ENCODE measurements around the gene GGACT. TPM values are rescaled to one million over a fixed set of nuclear protein-coding genes. Genes with fewer than 3 reads are reported as not detected.

The GGACT gene
- total RNA-seq, 2 experiments from 2014 or later, result 3.1 to 3.5 TPM

GRCh38 chr13:100535426-100536135 is 53.0 kb downstream of the GGACT start:
- ATAC-seq (no peak), DNase-seq (no peak)
- Mint-ChIP-seq H3K27ac (no peak overlapping the region), H3K4me3 (no peak overlapping the region), H3K4me1 (ENCODE audit: low read depth) (peaks cover 24% of the 10 kb centered on the region), H3K9me3 (ENCODE audit: insufficient read depth) (no peaks in the 10 kb centered on the region), H3K36me3 (ENCODE audit: low read depth) (no peaks in the 10 kb centered on the region), H3K27me3 (ENCODE audit: low read depth) (no peaks in the 10 kb centered on the region)
- CTCF ChIA-PET, result no interaction called here
- POLR2A ChIA-PET, result interaction anchor here (0.6 kb wide), 1 partner anchor 879 kb away, joined by 3 read pairs; no protein-coding TSS in a partner anchor

- peaks cover 24% of the 10 kb centered on the region for H3K4me1 Mint-ChIP-seq (ENCODE audit: low read depth)
- no peaks in the 10 kb centered on the region for H3K27me3 Mint-ChIP-seq (ENCODE audit: low read depth)
- CTCF ChIA-PET, result no interaction called here
- POLR2A ChIA-PET, result interaction anchor here (0.6 kb wide), 1 partner anchor 878 kb away, joined by 3 read pairs; no protein-coding TSS in a partner anchor
- no peak overlapping the region for H3K4me3 Mint-ChIP-seq
- H3K9me3 Mint-ChIP-seq (ENCODE audit: insufficient read depth), result no peaks in the 10 kb centered on the region
- no peak overlapping the region for H3K27ac Mint-ChIP-seq
- ATAC-seq (no peak), DNase-seq (no peak)
- H3K36me3 Mint-ChIP-seq (ENCODE audit: low read depth), result no peaks in the 10 kb centered on the region
These were observed 53.7 kb downstream of the GGACT start for GRCh38 chr13:100534911-100535310.

GRCh38 chr13:100534147-100534843 is 54.3 kb downstream of the GGACT start:
- ATAC-seq (no peak), DNase-seq (no peak)
- peaks cover 22% of the 10 kb centered on the region for H3K4me1 Mint-ChIP-seq (ENCODE audit: low read depth)
- H3K36me3 Mint-ChIP-seq (ENCODE audit: low read depth), result no peaks in the 10 kb centered on the region
- ChIA-PET CTCF (no interaction called here), POLR2A (no interaction called here)
- H3K27me3 Mint-ChIP-seq (ENCODE audit: low read depth), result no peaks in the 10 kb centered on the region
- no peak overlapping the region for H3K4me3 Mint-ChIP-seq
- H3K27ac Mint-ChIP-seq, result no peak overlapping the region
- no peaks in the 10 kb centered on the region for H3K9me3 Mint-ChIP-seq (ENCODE audit: insufficient read depth)

- ChIA-PET CTCF (no interaction called here), POLR2A (no interaction called here)
- no peak for DNase-seq
These were observed 55.0 kb downstream of the GGACT start for GRCh38 chr13:100533588-100534041.

GRCh38 chr13:100532836-100533435 is 55.7 kb downstream of the GGACT start:
- H3K27ac Mint-ChIP-seq, result no peak overlapping the region
- H3K4me3 Mint-ChIP-seq, result no peak overlapping the region
- DNase-seq (no peak), ATAC-seq (no peak)
- H3K9me3 Mint-ChIP-seq (ENCODE audit: insufficient read depth), result no peaks in the 10 kb centered on the region
- peaks cover 8% of the 10 kb centered on the region for H3K4me1 Mint-ChIP-seq (ENCODE audit: low read depth)
- no peaks in the 10 kb centered on the region for H3K27me3 Mint-ChIP-seq (ENCODE audit: low read depth)
- POLR2A ChIA-PET, result no interaction called here
- no peaks in the 10 kb centered on the region for H3K36me3 Mint-ChIP-seq (ENCODE audit: low read depth)
- CTCF ChIA-PET, result no interaction called here

More at GRCh38 chr13:100533588-100534041, 55.0 kb downstream of the GGACT start:
- no peaks in the 10 kb centered on the region for H3K36me3 Mint-ChIP-seq (ENCODE audit: low read depth)
- peaks cover 15% of the 10 kb centered on the region for H3K4me1 Mint-ChIP-seq (ENCODE audit: low read depth)
- no peaks in the 10 kb centered on the region for H3K9me3 Mint-ChIP-seq (ENCODE audit: insufficient read depth)
- H3K27ac Mint-ChIP-seq, result no peak overlapping the region
- H3K4me3 Mint-ChIP-seq, result no peak overlapping the region
- no peaks in the 10 kb centered on the region for H3K27me3 Mint-ChIP-seq (ENCODE audit: low read depth)
- no peak for ATAC-seq

GRCh38 chr13:100532090-100532766 is 56.4 kb downstream of the GGACT start:
- POLR2A ChIA-PET, result no interaction called here

GRCh38 chr13:100530671-100531213 is 57.8 kb downstream of the GGACT start:
- DNase-seq (no peak), ATAC-seq (no peak)
- H3K36me3 Mint-ChIP-seq (ENCODE audit: low read depth), result no peaks in the 10 kb centered on the region
- no peak overlapping the region for H3K4me3 Mint-ChIP-seq
- H3K4me1 Mint-ChIP-seq (ENCODE audit: low read depth), result no peaks in the 10 kb centered on the region
- H3K27me3 Mint-ChIP-seq (ENCODE audit: low read depth), result no peaks in the 10 kb centered on the region
- no peak overlapping the region for H3K27ac Mint-ChIP-seq
- H3K9me3 Mint-ChIP-seq (ENCODE audit: insufficient read depth), result no peaks in the 10 kb centered on the region
- POLR2A ChIA-PET, result no interaction called here
- CTCF ChIA-PET, result interaction anchor here (0.7 to 1.4 kb wide), 2 partner anchors 10 to 16 kb away, joined by 3 to 6 read pairs; no protein-coding TSS in a partner anchor

More at GRCh38 chr13:100532090-100532766, 56.4 kb downstream of the GGACT start:
- CTCF ChIA-PET, result no interaction called here
- DNase-seq (no peak), ATAC-seq (no peak)
- no peaks in the 10 kb centered on the region for H3K36me3 Mint-ChIP-seq (ENCODE audit: low read depth)
- H3K4me1 Mint-ChIP-seq (ENCODE audit: low read depth), result peaks cover under 1% of the 10 kb centered on the region
- no peaks in the 10 kb centered on the region for H3K9me3 Mint-ChIP-seq (ENCODE audit: insufficient read depth)
- H3K27me3 Mint-ChIP-seq (ENCODE audit: low read depth), result no peaks in the 10 kb centered on the region
- H3K27ac Mint-ChIP-seq, result no peak overlapping the region
- no peak overlapping the region for H3K4me3 Mint-ChIP-seq

- ChIA-PET POLR2A (no interaction called here), CTCF (no interaction called here)
- Mint-ChIP-seq H3K4me1 (ENCODE audit: low read depth) (no peaks in the 10 kb centered on the region), H3K9me3 (ENCODE audit: insufficient read depth) (no peaks in the 10 kb centered on the region), H3K27me3 (ENCODE audit: low read depth) (no peaks in the 10 kb centered on the region), H3K27ac (no peak overlapping the region), H3K36me3 (ENCODE audit: low read depth) (no peaks in the 10 kb centered on the region), H3K4me3 (no peak overlapping the region)
- DNase-seq (no peak), ATAC-seq (no peak)
These were observed 58.8 kb downstream of the GGACT start for GRCh38 chr13:100529666-100530377.

- Mint-ChIP-seq H3K4me1 (ENCODE audit: low read depth) (no peaks in the 10 kb centered on the region), H3K36me3 (ENCODE audit: low read depth) (no peaks in the 10 kb centered on the region), H3K9me3 (ENCODE audit: insufficient read depth) (no peaks in the 10 kb centered on the region), H3K4me3 (no peak overlapping the region), H3K27ac (no peak overlapping the region), H3K27me3 (ENCODE audit: low read depth) (no peaks in the 10 kb centered on the region)
- POLR2A ChIA-PET, result no interaction called here
- ATAC-seq, result no peak
- CTCF ChIA-PET, result no interaction called here
- DNase-seq, result no peak
These were observed 59.8 kb downstream of the GGACT start for GRCh38 chr13:100528820-100529219.

GRCh38 chr13:100528353-100528752 is 60.2 kb downstream of the GGACT start:
- ChIA-PET POLR2A (no interaction called here), CTCF (no interaction called here)
- Mint-ChIP-seq H3K27me3 (ENCODE audit: low read depth) (no peaks in the 10 kb centered on the region), H3K4me3 (no peak overlapping the region), H3K9me3 (ENCODE audit: insufficient read depth) (no peaks in the 10 kb centered on the region), H3K36me3 (ENCODE audit: low read depth) (no peaks in the 10 kb centered on the region), H3K27ac (no peak overlapping the region), H3K4me1 (ENCODE audit: low read depth) (no peaks in the 10 kb centered on the region)
- DNase-seq, result no peak
- ATAC-seq, result no peak

- Mint-ChIP-seq H3K27ac (no peak overlapping the region), H3K4me1 (ENCODE audit: low read depth) (no peaks in the 10 kb centered on the region)
These were observed 60.9 kb downstream of the GGACT start for GRCh38 chr13:100527644-100528043.

More at GRCh38 chr13:100527644-100528043, 60.9 kb downstream of the GGACT start:
- Mint-ChIP-seq H3K9me3 (ENCODE audit: insufficient read depth) (no peaks in the 10 kb centered on the region), H3K27me3 (ENCODE audit: low read depth) (no peaks in the 10 kb centered on the region), H3K4me3 (no peak overlapping the region), H3K36me3 (ENCODE audit: low read depth) (no peaks in the 10 kb centered on the region)
- POLR2A ChIA-PET, result no interaction called here
- no peak for DNase-seq
- ATAC-seq, result no peak
- CTCF ChIA-PET, result no interaction called here

Data from activated CD8-positive, alpha-beta T cell treated with anti-CD3 and anti-CD28 coated beads, Interleukin-2, amount 10 ng/mL, durations not matched to agents 7 days and 5 days (primary cell).